ENCODE data around the gene CDCA3. TPM values are rescaled to one million over a fixed set of nuclear protein-coding genes. Genes with fewer than 3 reads are reported as not detected.
A peak's percentile ranks its signal among the peaks of the same experiment; 100 is the strongest.

The CDCA3 gene
- total and polyA plus RNA-seq, 2 of the 13 experiments (the other 11 are each of a cell fraction or from before 2014, with no cell fraction given) = 32.7 to 56.5 TPM

DNA sequence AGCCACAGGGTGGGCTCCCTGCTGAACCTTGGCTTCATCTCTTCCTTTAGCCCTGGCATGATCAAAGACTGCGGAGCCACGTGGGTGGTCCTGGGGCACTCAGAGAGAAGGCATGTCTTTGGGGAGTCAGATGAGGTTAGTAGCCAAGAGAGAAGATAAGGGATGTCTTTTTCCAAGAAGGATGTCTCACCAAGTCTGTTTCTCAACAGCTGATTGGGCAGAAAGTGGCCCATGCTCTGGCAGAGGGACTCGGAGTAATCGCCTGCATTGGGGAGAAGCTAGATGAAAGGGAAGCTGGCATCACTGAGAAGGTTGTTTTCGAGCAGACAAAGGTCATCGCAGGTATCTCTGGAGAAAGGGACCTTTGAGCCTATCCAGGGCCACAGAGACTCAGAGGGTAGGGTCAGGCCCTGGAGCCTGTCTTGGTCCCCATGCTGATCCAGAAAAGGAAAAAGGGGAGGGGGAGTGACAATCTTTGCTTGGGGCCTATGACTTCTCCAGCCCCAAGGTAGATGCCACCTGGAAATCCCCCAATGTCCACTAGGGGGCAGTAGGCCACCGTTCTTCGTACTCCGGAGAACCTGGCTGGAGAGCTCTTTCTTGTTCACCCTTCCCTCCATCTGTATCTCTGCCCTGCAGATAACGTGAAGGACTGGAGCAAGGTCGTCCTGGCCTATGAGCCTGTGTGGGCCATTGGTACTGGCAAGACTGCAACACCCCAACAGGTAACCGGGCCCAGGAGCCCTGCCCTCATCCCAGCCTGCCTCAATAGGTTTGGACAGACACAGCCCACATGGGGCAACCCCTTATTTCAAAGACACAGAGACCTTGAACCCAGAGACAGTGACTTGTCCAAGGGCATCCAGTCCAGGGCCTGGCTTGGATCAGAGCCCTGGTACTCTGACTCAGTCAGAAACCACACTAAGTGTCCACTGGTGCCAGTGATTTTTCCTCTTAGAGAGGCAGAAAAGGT is 18.2 kb upstream of the CDCA3 start (continued):
- TF ChIP-seq PAX8 (CRISPR knock-in tag; IDR thresholded peaks at IDR 0.05; ENCODE audit: borderline replicate concordance) (0 out of 2 replicates have a peak, but pooled peaks have one; percentile 43), ZNF891 (CRISPR knock-in tag; IDR thresholded peaks at IDR 0.05) (0 out of 2 replicates have a peak, but pooled peaks have one; percentile 58), HDAC1 (CRISPR knock-in tag; IDR thresholded peaks at IDR 0.05) (0 out of 2 replicates have a peak, but pooled peaks have one; percentile 35), STAT5B (CRISPR knock-in tag; IDR thresholded peaks at IDR 0.05) (no peak), STAG1 (CRISPR knock-in tag; IDR thresholded peaks at IDR 0.05) (peak; percentile 76), ADNP (CRISPR knock-in tag; IDR thresholded peaks at IDR 0.05) (no peak), JUN (CRISPR knock-in tag; IDR thresholded peaks at IDR 0.05) (no peak), NFYB (CRISPR knock-in tag; IDR thresholded peaks at IDR 0.05) (no peak), MAZ (IDR thresholded peaks at IDR 0.05; ENCODE audit: borderline replicate concordance, low read depth, low read length) (no peak), MAZ (CRISPR knock-in tag; IDR thresholded peaks at IDR 0.05; ENCODE audit: low read depth) (0 out of 2 replicates have a peak, but pooled peaks have one; percentile 31), MTA3 (CRISPR knock-in tag; IDR thresholded peaks at IDR 0.05) (no peak), ASH2L (IDR thresholded peaks at IDR 0.05; ENCODE audit: insufficient read length, low read depth, low read length) (peak; percentile 16), RXRA (CRISPR knock-in tag; IDR thresholded peaks at IDR 0.05) (0 out of 2 replicates have a peak, but pooled peaks have one; percentile 5), ZBTB8A (CRISPR knock-in tag; IDR thresholded peaks at IDR 0.05; ENCODE audit: borderline replicate concordance, low read depth) (no peak), CBFB (CRISPR knock-in tag; IDR thresholded peaks at IDR 0.05) (no peak), TRIM24 (CRISPR knock-in tag; IDR thresholded peaks at IDR 0.05) (no peak), ZNF180 (CRISPR knock-in tag; IDR thresholded peaks at IDR 0.05; ENCODE audit: borderline replicate concordance, low read depth) (no peak), ARNTL (CRISPR knock-in tag; IDR thresholded peaks at IDR 0.05) (0 out of 2 replicates have a peak, but pooled peaks have one; percentile 32)
- TF ChIP-seq, protein P1, sequence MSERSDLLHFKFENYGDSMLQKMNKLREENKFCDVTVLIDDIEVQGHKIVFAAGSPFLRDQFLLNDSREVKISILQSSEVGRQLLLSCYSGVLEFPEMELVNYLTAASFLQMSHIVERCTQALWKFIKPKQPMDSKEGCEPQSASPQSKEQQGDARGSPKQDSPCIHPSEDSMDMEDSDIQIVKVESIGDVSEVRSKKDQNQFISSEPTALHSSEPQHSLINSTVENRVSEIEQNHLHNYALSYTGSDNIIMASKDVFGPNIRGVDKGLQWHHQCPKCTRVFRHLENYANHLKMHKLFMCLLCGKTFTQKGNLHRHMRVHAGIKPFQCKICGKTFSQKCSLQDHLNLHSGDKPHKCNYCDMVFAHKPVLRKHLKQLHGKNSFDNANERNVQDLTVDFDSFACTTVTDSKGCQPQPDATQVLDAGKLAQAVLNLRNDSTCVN (CRISPR knock-in tag; IDR thresholded peaks at IDR 0.05; ENCODE audit: borderline replicate concordance) = 0 out of 2 replicates have a peak, but pooled peaks have one; percentile 45
- TF ChIP-seq, protein P2, sequence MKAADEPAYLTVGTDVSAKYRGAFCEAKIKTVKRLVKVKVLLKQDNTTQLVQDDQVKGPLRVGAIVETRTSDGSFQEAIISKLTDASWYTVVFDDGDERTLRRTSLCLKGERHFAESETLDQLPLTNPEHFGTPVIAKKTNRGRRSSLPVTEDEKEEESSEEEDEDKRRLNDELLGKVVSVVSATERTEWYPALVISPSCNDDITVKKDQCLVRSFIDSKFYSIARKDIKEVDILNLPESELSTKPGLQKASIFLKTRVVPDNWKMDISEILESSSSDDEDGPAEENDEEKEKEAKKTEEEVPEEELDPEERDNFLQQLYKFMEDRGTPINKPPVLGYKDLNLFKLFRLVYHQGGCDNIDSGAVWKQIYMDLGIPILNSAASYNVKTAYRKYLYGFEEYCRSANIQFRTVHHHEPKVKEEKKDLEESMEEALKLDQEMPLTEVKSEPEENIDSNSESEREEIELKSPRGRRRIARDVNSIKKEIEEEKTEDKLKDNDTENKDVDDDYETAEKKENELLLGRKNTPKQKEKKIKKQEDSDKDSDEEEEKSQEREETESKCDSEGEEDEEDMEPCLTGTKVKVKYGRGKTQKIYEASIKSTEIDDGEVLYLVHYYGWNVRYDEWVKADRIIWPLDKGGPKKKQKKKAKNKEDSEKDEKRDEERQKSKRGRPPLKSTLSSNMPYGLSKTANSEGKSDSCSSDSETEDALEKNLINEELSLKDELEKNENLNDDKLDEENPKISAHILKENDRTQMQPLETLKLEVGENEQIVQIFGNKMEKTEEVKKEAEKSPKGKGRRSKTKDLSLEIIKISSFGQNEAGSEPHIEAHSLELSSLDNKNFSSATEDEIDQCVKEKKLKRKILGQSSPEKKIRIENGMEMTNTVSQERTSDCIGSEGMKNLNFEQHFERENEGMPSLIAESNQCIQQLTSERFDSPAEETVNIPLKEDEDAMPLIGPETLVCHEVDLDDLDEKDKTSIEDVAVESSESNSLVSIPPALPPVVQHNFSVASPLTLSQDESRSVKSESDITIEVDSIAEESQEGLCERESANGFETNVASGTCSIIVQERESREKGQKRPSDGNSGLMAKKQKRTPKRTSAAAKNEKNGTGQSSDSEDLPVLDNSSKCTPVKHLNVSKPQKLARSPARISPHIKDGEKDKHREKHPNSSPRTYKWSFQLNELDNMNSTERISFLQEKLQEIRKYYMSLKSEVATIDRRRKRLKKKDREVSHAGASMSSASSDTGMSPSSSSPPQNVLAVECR (CRISPR knock-in tag; IDR thresholded peaks at IDR 0.05; ENCODE audit: borderline replicate concordance) = peak; percentile 50; the same call in 1 of the 2 replicates
- TF ChIP-seq, protein P3, sequence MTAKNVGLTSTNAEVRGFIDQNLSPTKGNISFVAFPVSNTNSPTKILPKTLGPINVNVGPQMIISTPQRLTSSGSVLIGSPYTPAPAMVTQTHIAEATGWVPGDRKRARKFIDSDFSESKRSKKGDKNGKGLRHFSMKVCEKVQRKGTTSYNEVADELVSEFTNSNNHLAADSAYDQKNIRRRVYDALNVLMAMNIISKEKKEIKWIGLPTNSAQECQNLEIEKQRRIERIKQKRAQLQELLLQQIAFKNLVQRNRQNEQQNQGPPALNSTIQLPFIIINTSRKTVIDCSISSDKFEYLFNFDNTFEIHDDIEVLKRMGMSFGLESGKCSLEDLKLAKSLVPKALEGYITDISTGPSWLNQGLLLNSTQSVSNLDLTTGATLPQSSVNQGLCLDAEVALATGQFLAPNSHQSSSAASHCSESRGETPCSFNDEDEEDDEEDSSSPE (CRISPR knock-in tag; IDR thresholded peaks at IDR 0.05) = no peak
- TF ChIP-seq, protein P4, sequence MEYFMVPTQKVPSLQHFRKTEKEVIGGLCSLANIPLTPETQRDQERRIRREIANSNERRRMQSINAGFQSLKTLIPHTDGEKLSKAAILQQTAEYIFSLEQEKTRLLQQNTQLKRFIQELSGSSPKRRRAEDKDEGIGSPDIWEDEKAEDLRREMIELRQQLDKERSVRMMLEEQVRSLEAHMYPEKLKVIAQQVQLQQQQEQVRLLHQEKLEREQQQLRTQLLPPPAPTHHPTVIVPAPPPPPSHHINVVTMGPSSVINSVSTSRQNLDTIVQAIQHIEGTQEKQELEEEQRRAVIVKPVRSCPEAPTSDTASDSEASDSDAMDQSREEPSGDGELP (IDR thresholded peaks at IDR 0.05; ENCODE audit: borderline replicate concordance, low read depth) = 0 out of 2 replicates have a peak, but pooled peaks have one; percentile 29

Measured in HepG2 (cell line).